H1 (cell line): ENCODE measurements around the gene MLYCD. TPM values are rescaled to one million over a fixed set of nuclear protein-coding genes. Genes with fewer than 3 reads are reported as not detected.

Experiments
- CTCF ChIA-PET: fragments of 300-600 bp; sonication (Branson Sonifier 250); formaldehyde crosslinking; loops from one replicate; lab custom pipeline; 2021; ENCODE audit not compliant: partially characterized antibody; lab: Charles Lee
- POLR2A ChIA-PET: fragments of 300-600 bp; sonication (Branson Sonifier 250); formaldehyde crosslinking; loops from one replicate; lab custom pipeline; 2021; ENCODE audit warnings: inconsistent platforms; ENCODE audit not compliant: partially characterized antibody; lab: Charles Lee
- DNase-seq, 2 experiments: peaks; one replicate each; pipeline versions ENCODE4 v3.0.0 to v3.0.0-alpha.2; 2010 to 2022; ENCODE audit warnings: low spot score in 2 of 2, low read depth in 1 of 2, mixed read lengths in 1 of 2
- FAIRE-seq: peaks from 2 replicates; lab custom pipeline; 2011; peaks lifted over from hg19 to GRCh38; lab: Jason Lieb, UNC
- H2AFZ ChIP-seq: 2 replicates; pipeline ENCODE4 v1.8.1; 2012; ENCODE audit warnings: low read length, inconsistent platforms
- H2AK5ac ChIP-seq: 2 replicates; pipeline ENCODE4 v1.6.1; 2013; ENCODE audit warnings: low read depth, low read length
- H2BK120ac ChIP-seq: replicated peaks from 2 replicates; pipeline ENCODE3; 2013; ENCODE audit warnings: low read depth, low read length, inconsistent platforms
- H2BK12ac ChIP-seq: 2 replicates; pipeline ENCODE4 v1.6.1; 2013; ENCODE audit warnings: low read depth, low read length
- H2BK15ac ChIP-seq: 2 replicates; pipeline ENCODE4 v1.6.1; 2013; ENCODE audit warnings: low read length
- H2BK20ac ChIP-seq: 2 replicates; pipeline ENCODE4 v1.6.1; 2013; ENCODE audit warnings: low read length
- H2BK5ac ChIP-seq: 2 replicates; pipeline ENCODE4 v1.6.1; 2013; ENCODE audit warnings: low read depth, low read length
- H3K14ac ChIP-seq: 2 replicates; pipeline ENCODE4 v1.6.1; 2013; ENCODE audit warnings: inconsistent platforms; ENCODE audit not compliant: insufficient read length
- H3K18ac ChIP-seq: 2 replicates; pipeline ENCODE4 v1.6.1; 2013; ENCODE audit warnings: low read length; ENCODE audit errors: extremely low read depth
- H3K23ac ChIP-seq: 2 replicates; pipeline ENCODE4 v1.6.1; 2013; ENCODE audit warnings: inconsistent platforms; ENCODE audit not compliant: insufficient read length
- H3K23me2 ChIP-seq: 2 replicates; pipeline ENCODE4 v1.6.1; 2013; ENCODE audit warnings: low read depth, low read length
- H3K27ac ChIP-seq: 2 replicates; pipeline ENCODE4 v1.6.1; 2011; ENCODE audit warnings: low read depth, low read length, inconsistent platforms
- H3K27me3 ChIP-seq, 4 experiments: replicated peaks in 1 of 4; 1 replicate in 1 of 4; 2 replicates in 3 of 4; pipeline versions ENCODE4 v1.6.1 to v1.8.1; 2011 to 2013; ENCODE audit warnings: low read length in 3 of 4, mild to moderate bottlenecking in 3 of 4, inconsistent platforms in 2 of 4, mixed read lengths in 2 of 4, moderate library complexity in 1 of 4; ENCODE audit not compliant: control insufficient read depth in 3 of 4, insufficient read depth in 3 of 4; ENCODE audit errors: extremely low read depth in 1 of 4
- H3K36me3 ChIP-seq, 4 experiments: 2 replicates each; pipeline versions ENCODE4 v1.6.1 to v1.8.1; 2011 to 2013; ENCODE audit warnings: mild to moderate bottlenecking in 4 of 4, low read length in 3 of 4, moderate library complexity in 2 of 4, control low read depth in 1 of 4, inconsistent platforms in 1 of 4; ENCODE audit not compliant: insufficient read depth in 4 of 4, control insufficient read depth in 2 of 4
- H3K4ac ChIP-seq: replicated peaks from 2 replicates; pipeline ENCODE3; 2013; ENCODE audit warnings: low read length, low read depth, mixed read lengths, inconsistent platforms; ENCODE audit not compliant: insufficient read length
- H3K4me1 ChIP-seq, 4 experiments: replicated peaks in 1 of 4; 1 replicate in 1 of 4; 2 replicates in 3 of 4; pipeline versions ENCODE4 v1.6.1 to v1.8.1; 2011 to 2013; ENCODE audit warnings: low read length in 3 of 4, inconsistent platforms in 2 of 4, mixed read lengths in 1 of 4; ENCODE audit not compliant: insufficient read depth in 4 of 4, control insufficient read depth in 3 of 4
- H3K4me2 ChIP-seq, 2 experiments: 2 replicates each; pipeline versions ENCODE4 v1.6.1 to v1.8.1; 2011 to 2013; ENCODE audit warnings: low read depth in 2 of 2, low read length in 2 of 2, control low read depth in 1 of 2, inconsistent platforms in 1 of 2, mild to moderate bottlenecking in 1 of 2; ENCODE audit not compliant: insufficient read depth in 1 of 2
- H3K4me3 ChIP-seq, 4 experiments: fragments of 200-600, 300-600 bp in 1 of 4; sonication (generic), shearing (Covaris generic), sonication (Bioruptor Twin) in 1 of 4; 2 replicates each; pipeline versions ENCODE4 v1.5.1 to v1.8.1; 2011 to 2016; ENCODE audit warnings: low read length in 4 of 4, low read depth in 3 of 4, control low read depth in 2 of 4, inconsistent platforms in 2 of 4, mild to moderate bottlenecking in 2 of 4, mixed read lengths in 1 of 4, moderate library complexity in 1 of 4; ENCODE audit not compliant: insufficient read depth in 2 of 4; ENCODE audit errors: extremely low read depth in 1 of 4
- H3K56ac ChIP-seq: replicated peaks from 2 replicates; pipeline ENCODE3; 2013; ENCODE audit warnings: low read depth, mild to moderate bottlenecking, mixed read lengths, low read length, inconsistent platforms; ENCODE audit not compliant: insufficient read length
- H3K79me1 ChIP-seq: 2 replicates; pipeline ENCODE4 v1.6.1; 2013; ENCODE audit warnings: low read depth, low read length, control low read depth
- H3K79me2 ChIP-seq, 2 experiments: 2 replicates each; pipeline versions ENCODE4 v1.6.1 to v1.8.1; 2012 to 2013; ENCODE audit warnings: low read length in 2 of 2, mild to moderate bottlenecking in 2 of 2, inconsistent platforms in 1 of 2; ENCODE audit not compliant: insufficient read depth in 2 of 2, control insufficient read depth in 1 of 2
- H3K9ac ChIP-seq, 4 experiments: replicated peaks in 1 of 4; 1 replicate in 1 of 4; 2 replicates in 3 of 4; pipeline versions ENCODE4 v1.6.1 to v1.8.1; 2011 to 2013; ENCODE audit warnings: low read depth in 3 of 4, low read length in 3 of 4, control low read depth in 2 of 4, mild to moderate bottlenecking in 2 of 4, moderate library complexity in 2 of 4, inconsistent platforms in 1 of 4; ENCODE audit errors: extremely low read depth in 1 of 4
- H3K9me3 ChIP-seq, 2 experiments: 2 replicates each; pipeline versions ENCODE4 v1.6.1 to v1.8.1; 2012 to 2013; ENCODE audit warnings: mild to moderate bottlenecking in 2 of 2, moderate library complexity in 2 of 2, control low read depth in 1 of 2, inconsistent platforms in 1 of 2, low read depth in 1 of 2, low read length in 1 of 2, mixed read lengths in 1 of 2; ENCODE audit not compliant: insufficient read depth in 2 of 2
- H4K20me1 ChIP-seq, 2 experiments: replicated peaks in 1 of 2; 2 replicates each; pipeline versions ENCODE3 to v1.8.1; 2011 to 2013; ENCODE audit warnings: inconsistent platforms in 2 of 2, low read length in 2 of 2, mild to moderate bottlenecking in 1 of 2; ENCODE audit not compliant: insufficient read depth in 2 of 2, control insufficient read depth in 1 of 2
- H4K5ac ChIP-seq: 2 replicates; pipeline ENCODE4 v1.6.1; 2013; ENCODE audit warnings: low read length, low read depth, mixed read lengths, inconsistent platforms; ENCODE audit not compliant: insufficient read length
- H4K8ac ChIP-seq: 2 replicates; pipeline ENCODE4 v1.8.0; 2013; ENCODE audit warnings: mild to moderate bottlenecking, moderate library complexity, low read length, inconsistent platforms; ENCODE audit not compliant: insufficient read depth; ENCODE audit errors: extremely low read depth
- H4K91ac ChIP-seq: replicated peaks from 2 replicates; pipeline ENCODE3; 2013; ENCODE audit warnings: low read length, mixed read lengths, inconsistent platforms; ENCODE audit not compliant: insufficient read length
- CTBP2 ChIP-seq: IDR thresholded peaks from 2 replicates; pipeline ENCODE4 v1.7.0; 2011; ENCODE audit warnings: borderline replicate concordance, mild to moderate bottlenecking, moderate library complexity, mixed read lengths, low read length; ENCODE audit not compliant: insufficient read depth, insufficient read length
- CTCF ChIP-seq, 3 experiments: IDR thresholded peaks; 1 replicate in 2 of 3; 2 replicates in 1 of 3; pipeline versions ENCODE4 v1.5.1 to v1.6.1; 2011; ENCODE audit warnings: low read length in 3 of 3, mild to moderate bottlenecking in 3 of 3, inconsistent platforms in 2 of 3, low read depth in 1 of 3, moderate library complexity in 1 of 3; ENCODE audit not compliant: insufficient read depth in 1 of 3; ENCODE audit errors: control extremely low read depth in 1 of 3
- KDM4A ChIP-seq: IDR thresholded peaks from one replicate; pipeline ENCODE4 v1.7.1; 2012; ENCODE audit warnings: low read depth, mild to moderate bottlenecking, moderate library complexity, low read length, inconsistent platforms; ENCODE audit not compliant: severe bottlenecking
- KDM5A ChIP-seq: fragments of 200-600 bp; IDR thresholded peaks from 2 replicates; pipeline ENCODE4 v1.7.1; 2012; ENCODE audit warnings: mild to moderate bottlenecking, low read length, inconsistent platforms, mixed read lengths
- MAX ChIP-seq: IDR thresholded peaks from 2 replicates; pipeline ENCODE4 v1.6.1; 2012; ENCODE audit warnings: inconsistent platforms
- SP1 ChIP-seq: IDR thresholded peaks from 2 replicates; pipeline ENCODE4 v1.6.1; 2011; ENCODE audit warnings: low read depth, low read length
- SP4 ChIP-seq: IDR thresholded peaks from 2 replicates; pipeline ENCODE4 v1.6.1; 2012; ENCODE audit warnings: low read length, inconsistent platforms
- TAF1 ChIP-seq: IDR thresholded peaks from 2 replicates; pipeline ENCODE4 v1.6.1; 2011; ENCODE audit warnings: mild to moderate bottlenecking, low read depth, low read length
- TAF7 ChIP-seq: optimal IDR thresholded peaks from 2 replicates; pipeline ENCODE3; 2011; ENCODE audit warnings: low read depth, mild to moderate bottlenecking, inconsistent platforms, low read length, moderate library complexity, borderline replicate concordance
- WGBS, 2 experiments: shearing (Covaris generic) in 1 of 2; methylation state at CpG; one replicate each; pipeline versions ENCODE4 v1.1.6 to v1.1.7; 2013 to 2015; ENCODE audit warnings: low lambda C conversion rate in 2 of 2, mixed read lengths in 2 of 2, inconsistent platforms in 1 of 2, low coverage in 1 of 2, missing lambda C conversion rate in 1 of 2; ENCODE audit not compliant: insufficient replicate concordance in 2 of 2, insufficient coverage in 1 of 2, insufficient read length in 1 of 2; ENCODE audit errors: extremely low coverage in 1 of 2, missing lambda C conversion rate in 1 of 2; 5-methylcytosine and 5-hydroxymethylcytosine counted together
- polyA plus RNA-seq, 7 experiments: library from polyadenylated mRNA; depleted of rRNA in 3 of 7; stranded (reverse) in 5 of 7; unstranded in 2 of 7; fragments of >200 nt in 5 of 7; fragments of 200-250 nt in 2 of 7; gene quantifications; 1 replicate in 5 of 7; 2 replicates in 1 of 7; 4 replicates in 1 of 7; pipeline versions ENCODE4 v1.2.1 to v1.2.3, GENCODE V29; 2011 to 2013; ENCODE audit warnings: missing spikeins in 2 of 7, mixed read lengths in 2 of 7
- total RNA-seq: library from RNA; stranded (reverse); fragmentation: NEBNext Ultra II Directional; extraction: Animal tissue kit (Norgen Biotek cat#: 25700); gene quantifications from 2 replicates; pipeline ENCODE4 v1.2.1, GENCODE V29; 2021

Gene MLYCD
- total and polyA plus RNA-seq, 2 of the 8 experiments (the other 6 are each of a cell fraction or from before 2014, with no cell fraction given) = 3.7 to 7.0 TPM

GRCh38 chr16:83960521-83961249 is 61.8 kb downstream of the MLYCD start:
- CTCF ChIA-PET = interaction anchor here (0.6 to 16.0 kb wide), 3 partner anchors 41 to 100 kb away, joined by 3 to 366 read pairs (median 267); partner anchors contain the start of gene SLC38A8
- Histone ChIP-seq H3K23me2 (no peaks in the 10 kb centered on the region), H2BK12ac (no peak overlapping the region), H3K27me3 (no peaks in the 10 kb centered on the region), H3K14ac (no peak overlapping the region), H3K4me1 (no peaks in the 10 kb centered on the region; a peak in 1 of 7 replicates), H4K8ac (no peak overlapping the region), H3K79me2 (no peaks in the 10 kb centered on the region), H3K9ac (no peak overlapping the region), H3K56ac (no peak overlapping the region), H2BK5ac (no peak overlapping the region), H2BK120ac (no peak overlapping the region), H3K4me2 (no peak overlapping the region), H3K9me3 (no peaks in the 10 kb centered on the region), H3K4ac (no peak overlapping the region), H3K79me1 (no peaks in the 10 kb centered on the region), H2AK5ac (no peak overlapping the region), H3K36me3 (no peaks in the 10 kb centered on the region), H4K91ac (no peak overlapping the region), H3K23ac (no peak overlapping the region), H2BK20ac (no peak overlapping the region), H2AFZ (no peak overlapping the region), H3K4me3 (no peak overlapping the region), H4K20me1 (no peaks in the 10 kb centered on the region), H4K5ac (no peak overlapping the region), H3K27ac (no peak overlapping the region), H2BK15ac (no peak overlapping the region; the same call in 1 of the 2 replicates), H3K18ac (no peak overlapping the region)
- TF ChIP-seq SP4 (no peak), KDM4A (no peak), TAF1 (no peak), KDM5A (no peak), MAX (no peak), CTBP2 (no peak), CTCF (IDR thresholded peaks at IDR 0.05; ENCODE audit: control extremely low read depth in 1 of 3, insufficient read depth in 1 of 3, low read depth in 1 of 3, low read length in 3 of 3) (no peak), TAF7 (no peak), SP1 (no peak)
- DNase-seq (no peak), FAIRE-seq (no peak)
- POLR2A ChIA-PET = interaction anchor here (0.9 kb wide), 1 partner anchor 105 kb away, joined by 3 read pairs; no protein-coding TSS in a partner anchor
- WGBS, 2 experiments = 92% methylated on average over 27 of the region's 29 CpGs; no CpG with 5 or more reads in 1 of the 2 experiments
